GM21360 (cell line): ENCODE results near the gene CAND1.

ENCODE experiments used
- ATAC-seq: cut with Tn5 transposase; IDR thresholded peaks from one replicate; pipeline ENCODE4 v1.9.1; 2021; ENCODE audit warnings: mild to moderate bottlenecking, moderate library complexity; ENCODE audit not compliant: unreplicated experiment

The CAND1 gene

GRCh38 chr12:67268896-67269632 lies at the start of gene CAND1:
CAND1 (plus strand) TSS chr12:67269358; CDS start chr12:67269718, 360 bp downstream.
- ATAC-seq: peak; percentile 71

- ATAC-seq: no peak
Observed at GRCh38 chr12:67220065-67220464, 49.1 kb upstream of the CAND1 start.

- ATAC-seq: no peak
Observed at GRCh38 chr12:67222302-67222701, 46.9 kb upstream of the CAND1 start.

- no peak for ATAC-seq
Observed at GRCh38 chr12:67223225-67223624, 45.9 kb upstream of the CAND1 start.

- ATAC-seq: no peak
Observed at GRCh38 chr12:67237231-67237630, 31.9 kb upstream of the CAND1 start.

GRCh38 chr12:67239061-67239460 lies 30.1 kb upstream of the CAND1 start:
- no peak for ATAC-seq

- no peak for ATAC-seq
Observed at GRCh38 chr12:67241482-67241881, 27.7 kb upstream of the CAND1 start.

- no peak for ATAC-seq
Observed at GRCh38 chr12:67243260-67243659, 25.9 kb upstream of the CAND1 start.

- no peak for ATAC-seq
Observed at GRCh38 chr12:67245571-67245970, 23.6 kb upstream of the CAND1 start.

- ATAC-seq: no peak
Observed at GRCh38 chr12:67251012-67251411, 18.1 kb upstream of the CAND1 start.

- ATAC-seq: no peak
Observed at GRCh38 chr12:67254372-67255026, 14.7 kb upstream of the CAND1 start.

GRCh38 chr12:67256649-67257048 lies 12.5 kb upstream of the CAND1 start:
- ATAC-seq: no peak

- no peak for ATAC-seq
Observed at GRCh38 chr12:67263471-67263870, 5.7 kb upstream of the CAND1 start.

- peak; percentile 73 for ATAC-seq
Observed at GRCh38 chr12:67268335-67268895, 743 bp upstream of the CAND1 start.

GRCh38 chr12:67269633-67270573 lies 745 bp downstream of the CAND1 start:
- ATAC-seq: peak; percentile 1

- no peak for ATAC-seq
Observed at GRCh38 chr12:67270622-67271021, 1.5 kb downstream of the CAND1 start.

- ATAC-seq: no peak
Observed at GRCh38 chr12:67271976-67272375, 2.8 kb downstream of the CAND1 start.

GRCh38 chr12:67274186-67274585 lies 5.0 kb downstream of the CAND1 start:
- ATAC-seq: no peak

GRCh38 chr12:67275380-67275913 lies 6.3 kb downstream of the CAND1 start:
- ATAC-seq: no peak

- no peak for ATAC-seq
Observed at GRCh38 chr12:67276421-67276820, 7.3 kb downstream of the CAND1 start.

GRCh38 chr12:67279637-67280036 lies 10.5 kb downstream of the CAND1 start:
- no peak for ATAC-seq
